Keratinocyte (primary cell): ENCODE measurements around the gene AIG1. TPM values are rescaled to one million over a fixed set of nuclear protein-coding genes. Genes with fewer than 3 reads are reported as not detected.
A peak's percentile ranks its signal among the peaks of the same experiment; 100 is the strongest.

Source experiments
- DNase-seq: peaks from one replicate; pipeline ENCODE4 v3.0.0-alpha.2; 2011; ENCODE audit warnings: low read depth, missing footprints, low spot score
- FAIRE-seq: peaks from 2 replicates; lab custom pipeline; 2011; peaks lifted over from hg19 to GRCh38; lab: Jason Lieb, UNC
- H2AFZ ChIP-seq: 2 replicates; pipeline ENCODE4 v1.6.0; 2012; ENCODE audit warnings: low read length, control low read depth, inconsistent platforms; ENCODE audit not compliant: control insufficient read depth
- H3K27ac ChIP-seq: 2 replicates; pipeline ENCODE4 v1.5.1; 2011; ENCODE audit warnings: low read length; ENCODE audit not compliant: control insufficient read depth, insufficient read depth
- H3K27me3 ChIP-seq: 3 replicates; pipeline ENCODE4 v1.6.0; 2011; ENCODE audit warnings: low read length; ENCODE audit not compliant: control insufficient read depth, insufficient read depth; ENCODE audit errors: extremely low read depth
- H3K36me3 ChIP-seq, 2 experiments: 2 replicates in 1 of 2; 3 replicates in 1 of 2; pipeline ENCODE4 v1.5.1; 2011; ENCODE audit warnings: low read length in 2 of 2, mild to moderate bottlenecking in 1 of 2; ENCODE audit not compliant: control insufficient read depth in 2 of 2, insufficient read depth in 2 of 2; ENCODE audit errors: extremely low read depth in 1 of 2
- H3K4me1 ChIP-seq: 3 replicates; pipeline ENCODE4 v1.5.1; 2011; ENCODE audit warnings: low read length; ENCODE audit not compliant: control insufficient read depth, insufficient read depth; ENCODE audit errors: extremely low read depth
- H3K4me2 ChIP-seq: 3 replicates; pipeline ENCODE4 v1.6.0; 2011; ENCODE audit warnings: low read depth, low read length; ENCODE audit not compliant: control insufficient read depth, insufficient read depth; ENCODE audit errors: extremely low read depth
- H3K4me3 ChIP-seq, 3 experiments: fragments of 200-600 bp in 1 of 3; sonication (generic) in 1 of 3; 2 replicates in 2 of 3; 3 replicates in 1 of 3; pipeline ENCODE4 v1.5.1; 2011 to 2016; ENCODE audit warnings: low read length in 3 of 3, mild to moderate bottlenecking in 3 of 3, control low read depth in 2 of 3, inconsistent platforms in 1 of 3, low read depth in 1 of 3, mixed read lengths in 1 of 3, mixed run types in 1 of 3, moderate library complexity in 1 of 3; ENCODE audit not compliant: control insufficient read depth in 2 of 3, insufficient read depth in 2 of 3; ENCODE audit errors: extremely low read depth in 1 of 3
- H3K79me2 ChIP-seq: 2 replicates; pipeline ENCODE4 v1.6.0; 2012; ENCODE audit warnings: low read length; ENCODE audit not compliant: control insufficient read depth, insufficient read depth
- H3K9ac ChIP-seq: 3 replicates; pipeline ENCODE4 v1.6.0; 2011; ENCODE audit warnings: low read length; ENCODE audit not compliant: control insufficient read depth, insufficient read depth; ENCODE audit errors: extremely low read depth
- H3K9me1 ChIP-seq: 3 replicates; pipeline ENCODE4 v1.6.0; 2011; ENCODE audit warnings: low read length; ENCODE audit not compliant: control insufficient read depth, insufficient read depth; ENCODE audit errors: extremely low read depth
- H3K9me3 ChIP-seq: 2 replicates; pipeline ENCODE4 v1.5.1; 2012; ENCODE audit warnings: low read depth, low read length; ENCODE audit not compliant: control insufficient read depth
- H4K20me1 ChIP-seq: 3 replicates; pipeline ENCODE4 v1.6.0; 2011; ENCODE audit warnings: low read length; ENCODE audit not compliant: control insufficient read depth, insufficient read depth; ENCODE audit errors: extremely low read depth
- EZH2 ChIP-seq: IDR thresholded peaks from one replicate; pipeline ENCODE4 v1.6.1; 2012; ENCODE audit warnings: inconsistent platforms, mild to moderate bottlenecking, low read length, moderate library complexity
- dilution Hi-C: fragments of 300-500 bp; cut with MboI; formaldehyde crosslinking; loops from one replicate; pipeline ENCODE4 v1.7.0; 2020; ENCODE audit warnings: low sequenced_read_pairs; ENCODE audit not compliant: extremely low pct_ligation_motif_present
- polyA plus RNA-seq, 5 experiments: library from polyadenylated mRNA; depleted of rRNA in 3 of 5; stranded (reverse) in 3 of 5; stranded (forward) in 1 of 5; unstranded in 1 of 5; fragments of >200 nt; gene quantifications; 1 replicate in 1 of 5; 2 replicates in 3 of 5; 3 replicates in 1 of 5; pipeline versions ENCODE4 v1.2.1 to v1.2.3, GENCODE V29; 2011 to 2012; ENCODE audit warnings: missing spikeins in 2 of 5, low read depth in 1 of 5, low replicate concordance in 1 of 5
- TF ChIP-seq, protein P1 (sequence below), 3 experiments: IDR thresholded peaks in 1 of 3; conservative IDR thresholded peaks in 1 of 3; optimal IDR thresholded peaks in 1 of 3; 2 replicates in 2 of 3; 3 replicates in 1 of 3; pipeline versions ENCODE3 to v1.5.1; 2011; ENCODE audit warnings: low read length in 3 of 3, mild to moderate bottlenecking in 3 of 3, moderate library complexity in 2 of 3, control low read depth in 1 of 3, inconsistent platforms in 1 of 3; ENCODE audit not compliant: insufficient read depth in 2 of 3; ENCODE audit errors: extremely low read depth in 1 of 3

The AIG1 gene
- polyA plus RNA-seq, 1 donor (not counting 4 experiments of a cell fraction or from before 2014, with no cell fraction given), result 77.1 TPM

- H3K27ac ChIP-seq, result no peak overlapping the region
- TF ChIP-seq, protein P1, sequence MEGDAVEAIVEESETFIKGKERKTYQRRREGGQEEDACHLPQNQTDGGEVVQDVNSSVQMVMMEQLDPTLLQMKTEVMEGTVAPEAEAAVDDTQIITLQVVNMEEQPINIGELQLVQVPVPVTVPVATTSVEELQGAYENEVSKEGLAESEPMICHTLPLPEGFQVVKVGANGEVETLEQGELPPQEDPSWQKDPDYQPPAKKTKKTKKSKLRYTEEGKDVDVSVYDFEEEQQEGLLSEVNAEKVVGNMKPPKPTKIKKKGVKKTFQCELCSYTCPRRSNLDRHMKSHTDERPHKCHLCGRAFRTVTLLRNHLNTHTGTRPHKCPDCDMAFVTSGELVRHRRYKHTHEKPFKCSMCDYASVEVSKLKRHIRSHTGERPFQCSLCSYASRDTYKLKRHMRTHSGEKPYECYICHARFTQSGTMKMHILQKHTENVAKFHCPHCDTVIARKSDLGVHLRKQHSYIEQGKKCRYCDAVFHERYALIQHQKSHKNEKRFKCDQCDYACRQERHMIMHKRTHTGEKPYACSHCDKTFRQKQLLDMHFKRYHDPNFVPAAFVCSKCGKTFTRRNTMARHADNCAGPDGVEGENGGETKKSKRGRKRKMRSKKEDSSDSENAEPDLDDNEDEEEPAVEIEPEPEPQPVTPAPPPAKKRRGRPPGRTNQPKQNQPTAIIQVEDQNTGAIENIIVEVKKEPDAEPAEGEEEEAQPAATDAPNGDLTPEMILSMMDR (optimal IDR thresholded peaks at IDR 0.05 in 1 of 3, IDR thresholded peaks at IDR 0.05 in 1 of 3, conservative IDR thresholded peaks at IDR 0.05 in 1 of 3; ENCODE audit: extremely low read depth in 1 of 3, insufficient read depth in 2 of 3, low read length in 3 of 3), result peak; percentile 70 to 91 (median 80)
- TF ChIP-seq EZH2, result no peak
These were observed 172.2 kb downstream of the AIG1 start for GRCh38 chr6:143232849-143233248.

GRCh38 chr6:143233554-143234285 is 173.0 kb downstream of the AIG1 start:
- Histone ChIP-seq H3K9me3 (no peaks in the 10 kb centered on the region), H4K20me1 (no peaks in the 10 kb centered on the region), H3K4me3 (no peak overlapping the region), H3K36me3 (no peaks in the 10 kb centered on the region), H2AFZ (no peak overlapping the region), H3K4me1 (no peaks in the 10 kb centered on the region), H3K79me2 (no peaks in the 10 kb centered on the region), H3K27ac (no peak overlapping the region), H3K27me3 (no peaks in the 10 kb centered on the region), H3K4me2 (no peak overlapping the region), H3K9me1 (no peaks in the 10 kb centered on the region), H3K9ac (no peak overlapping the region)
- dilution Hi-C loops, result no loop called here
- no peak for DNase-seq
- FAIRE-seq, result no peak
- TF ChIP-seq, protein P1 (optimal IDR thresholded peaks at IDR 0.05 in 1 of 3, IDR thresholded peaks at IDR 0.05 in 1 of 3, conservative IDR thresholded peaks at IDR 0.05 in 1 of 3; ENCODE audit: extremely low read depth in 1 of 3, insufficient read depth in 2 of 3, low read length in 3 of 3), result no peak
- no peak for TF ChIP-seq EZH2

More at GRCh38 chr6:143232849-143233248, 172.2 kb downstream of the AIG1 start:
- Histone ChIP-seq H3K9ac (no peak overlapping the region), H3K36me3 (no peaks in the 10 kb centered on the region), H3K27me3 (no peaks in the 10 kb centered on the region), H3K9me3 (no peaks in the 10 kb centered on the region), H3K4me2 (no peak overlapping the region), H2AFZ (no peak overlapping the region), H3K4me3 (no peak overlapping the region), H3K4me1 (no peaks in the 10 kb centered on the region), H3K79me2 (no peaks in the 10 kb centered on the region), H4K20me1 (no peaks in the 10 kb centered on the region), H3K9me1 (no peaks in the 10 kb centered on the region)
- dilution Hi-C loops, result no loop called here
- DNase-seq (no peak), FAIRE-seq (peak; percentile 69)
